ENCODE measurements around the gene MLPH.
"Not testable (repeated sequence)": the region's sequence is repeated elsewhere in the genome, so short reads cannot be mapped to it uniquely, and the experiment has no call there.

The MLPH gene

GRCh38 chr2:237456200-237456843 lies 30.7 kb upstream of the MLPH start:
- DNase-seq (ENCODE audit: low read depth in 2 of 2, low spot score in 1 of 2): no peak

DNA sequence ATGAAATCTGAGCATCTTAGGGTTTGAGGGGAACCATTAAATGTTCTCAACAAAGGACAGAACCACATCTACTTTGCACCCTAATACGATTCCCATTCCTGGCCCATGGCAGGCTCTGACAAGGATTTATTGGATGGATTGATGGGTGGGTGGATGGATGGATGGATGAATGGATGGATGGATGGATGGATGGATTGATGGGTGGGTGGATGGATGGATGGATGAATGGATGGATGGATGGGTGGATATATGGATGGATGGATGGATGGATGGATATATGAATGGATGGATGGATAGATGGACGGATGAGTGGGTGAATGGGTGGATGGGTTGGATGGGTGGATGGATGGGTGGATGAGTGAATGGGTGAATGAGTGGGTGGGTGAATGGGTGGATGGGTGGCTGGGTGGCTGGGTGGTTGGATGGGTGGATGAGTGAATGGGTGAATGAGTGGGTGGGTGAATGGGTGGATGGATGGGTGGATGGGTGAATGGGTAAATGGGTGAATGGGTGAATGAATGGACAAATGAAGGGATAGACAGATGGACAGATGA lies 29.6 kb upstream of the MLPH start:
- no peak for DNase-seq (ENCODE audit: low read depth in 2 of 2, low spot score in 1 of 2)

DNA sequence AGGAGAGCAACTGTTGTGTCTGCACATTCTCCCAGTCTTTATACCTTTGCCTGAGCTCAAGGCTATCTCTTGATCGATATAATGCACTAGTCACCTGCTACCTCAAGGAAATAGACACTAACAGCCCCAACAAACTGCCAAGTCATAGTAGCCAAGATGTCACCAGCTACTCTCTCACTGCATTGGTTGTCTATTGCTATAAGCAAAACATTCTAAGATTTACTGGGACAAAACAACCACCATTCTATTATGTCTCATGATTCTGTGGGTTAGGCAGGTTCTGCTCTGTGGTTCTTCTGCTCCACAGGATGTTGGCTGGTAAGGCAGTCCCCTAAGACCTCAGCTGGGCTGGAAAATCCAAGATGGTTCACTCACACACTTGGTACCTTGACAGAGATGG lies 28.5 kb upstream of the MLPH start:
- DNase-seq (ENCODE audit: low read depth in 2 of 2, low spot score in 1 of 2): no peak

- no peak for DNase-seq (ENCODE audit: low read depth in 2 of 2, low spot score in 1 of 2)
Measured at GRCh38 chr2:237459226-237459625, 27.8 kb upstream of the MLPH start.

- DNase-seq (ENCODE audit: low read depth in 2 of 2, low spot score in 1 of 2): no peak
Measured at GRCh38 chr2:237459741-237460174, 27.3 kb upstream of the MLPH start.

DNA sequence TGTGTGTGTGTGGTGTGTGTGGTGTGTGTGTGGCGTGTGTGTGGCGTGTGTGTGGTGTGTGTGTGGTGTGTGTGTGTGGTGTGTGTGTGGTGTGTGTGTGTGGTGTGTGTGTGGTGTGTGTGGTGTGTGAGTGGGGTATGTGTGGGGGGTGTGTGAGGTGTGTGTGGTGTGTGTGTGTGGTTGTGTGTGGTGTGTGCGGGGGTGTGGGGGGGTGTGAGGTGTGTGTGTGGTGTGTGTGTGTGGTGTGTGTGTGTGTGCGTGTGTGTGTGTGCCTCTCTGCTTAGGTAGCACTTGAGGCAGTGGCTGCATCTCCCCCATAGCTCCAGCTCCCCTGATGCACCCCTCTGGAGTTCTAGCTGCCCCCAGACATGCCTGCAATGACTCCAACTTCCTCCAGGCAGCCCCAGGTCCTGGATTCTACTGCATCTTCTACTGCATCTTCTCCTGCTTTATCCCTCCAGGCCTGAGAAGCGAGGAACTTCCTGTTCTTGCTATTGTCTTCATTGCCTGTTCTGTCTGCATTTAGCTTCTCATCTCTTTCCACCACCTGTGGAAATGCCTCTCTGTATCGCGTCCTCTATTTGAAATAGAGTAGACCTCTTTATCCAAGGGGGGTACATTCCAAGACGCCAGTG lies 22.2 kb upstream of the MLPH start:
- no peak for DNase-seq (ENCODE audit: low read depth in 2 of 2, low spot score in 1 of 2)

DNA sequence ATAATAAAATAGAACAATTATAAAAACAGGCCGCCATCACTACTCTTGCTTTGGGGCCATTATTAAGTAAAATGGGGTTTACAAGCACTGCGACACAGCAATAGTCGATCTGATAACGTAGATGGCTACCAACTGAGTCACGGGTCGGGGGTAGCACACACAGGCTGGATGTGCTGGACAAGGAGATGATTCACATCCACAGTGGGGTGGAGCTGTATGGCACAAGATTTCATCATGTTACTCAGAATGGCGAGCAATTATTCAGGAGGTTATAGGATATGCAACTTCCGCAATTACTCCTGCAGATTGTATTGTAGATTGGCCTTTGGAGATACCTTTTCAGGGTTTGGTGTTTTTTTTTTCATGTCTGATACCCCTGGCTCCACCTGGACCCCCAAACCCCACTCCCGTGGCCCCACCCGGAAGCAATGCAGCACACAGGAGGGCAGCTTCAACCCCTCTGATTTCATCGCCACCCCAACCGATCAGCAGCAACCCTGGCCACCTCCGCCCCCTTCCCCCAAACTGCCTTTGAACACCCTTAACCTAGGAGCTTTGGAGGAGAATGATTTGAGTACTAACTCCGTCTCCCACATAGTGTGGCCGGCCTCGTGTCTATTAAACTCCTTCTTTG lies 21.4 kb upstream of the MLPH start:
- no peak for DNase-seq (ENCODE audit: low read depth in 2 of 2, low spot score in 1 of 2)

GRCh38 chr2:237466211-237466610 lies 20.8 kb upstream of the MLPH start:
- DNase-seq (ENCODE audit: low read depth in 2 of 2, low spot score in 1 of 2): no peak

DNA sequence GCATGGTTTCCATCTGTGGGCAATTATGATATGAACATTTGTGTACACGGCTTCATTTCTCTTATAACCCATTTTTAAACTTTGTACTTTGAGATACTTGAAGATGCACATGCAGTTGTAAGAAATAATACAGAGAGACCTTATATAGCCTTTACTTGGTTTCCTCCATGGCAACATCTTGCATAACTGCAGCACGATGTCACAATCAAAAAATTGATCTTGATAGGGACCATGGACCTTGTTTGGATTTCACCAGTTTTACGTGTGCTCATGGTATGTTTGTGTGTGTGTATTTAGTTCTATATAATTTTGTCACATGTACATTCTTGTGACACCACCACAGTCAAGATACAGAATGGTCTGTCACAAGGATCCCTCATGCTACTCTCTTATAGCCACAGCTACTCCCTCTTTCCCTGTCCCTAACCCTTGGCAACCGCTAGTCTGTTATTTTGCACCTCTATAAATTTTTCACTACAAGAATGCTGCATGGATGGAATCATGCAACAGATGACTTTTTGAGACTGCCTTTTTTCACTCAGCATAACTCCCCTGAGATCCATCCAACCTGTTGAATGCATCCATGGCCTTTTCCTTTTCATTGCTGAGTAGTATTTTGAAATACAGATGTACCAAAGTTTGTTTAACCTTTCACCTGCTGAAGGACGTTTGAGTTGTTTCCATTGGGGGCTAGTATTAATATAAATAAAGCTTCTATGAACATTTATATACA lies 19.4 kb upstream of the MLPH start:
- DNase-seq (ENCODE audit: low read depth in 2 of 2, low spot score in 1 of 2): no peak

DNA sequence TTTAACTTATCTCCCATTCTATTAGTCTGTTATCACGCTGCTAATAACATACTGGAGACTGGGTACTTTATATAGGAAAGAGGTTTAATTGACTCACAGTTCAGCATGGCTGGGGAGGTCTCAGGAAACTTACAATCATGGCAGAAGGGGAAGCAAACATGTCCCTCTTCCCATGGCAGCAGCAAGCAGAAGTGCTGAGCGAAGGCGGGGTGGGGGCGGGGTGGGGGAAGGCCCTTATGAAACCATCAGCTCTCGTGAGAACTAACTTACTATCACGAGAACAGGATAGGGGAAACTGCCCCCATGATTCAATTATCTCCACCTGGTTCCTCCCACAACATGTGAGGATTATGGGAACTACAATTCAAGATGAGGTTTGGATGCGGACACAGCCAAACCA lies 17.6 kb upstream of the MLPH start:
- not testable (repeated sequence) for DNase-seq (ENCODE audit: low read depth in 2 of 2, low spot score in 1 of 2)

- DNase-seq (ENCODE audit: low read depth in 2 of 2, low spot score in 1 of 2): no peak
Measured at GRCh38 chr2:237469849-237470248, 17.2 kb upstream of the MLPH start.

- no peak for DNase-seq (ENCODE audit: low read depth in 2 of 2, low spot score in 1 of 2)
Measured at GRCh38 chr2:237470914-237471313, 16.1 kb upstream of the MLPH start.

DNA sequence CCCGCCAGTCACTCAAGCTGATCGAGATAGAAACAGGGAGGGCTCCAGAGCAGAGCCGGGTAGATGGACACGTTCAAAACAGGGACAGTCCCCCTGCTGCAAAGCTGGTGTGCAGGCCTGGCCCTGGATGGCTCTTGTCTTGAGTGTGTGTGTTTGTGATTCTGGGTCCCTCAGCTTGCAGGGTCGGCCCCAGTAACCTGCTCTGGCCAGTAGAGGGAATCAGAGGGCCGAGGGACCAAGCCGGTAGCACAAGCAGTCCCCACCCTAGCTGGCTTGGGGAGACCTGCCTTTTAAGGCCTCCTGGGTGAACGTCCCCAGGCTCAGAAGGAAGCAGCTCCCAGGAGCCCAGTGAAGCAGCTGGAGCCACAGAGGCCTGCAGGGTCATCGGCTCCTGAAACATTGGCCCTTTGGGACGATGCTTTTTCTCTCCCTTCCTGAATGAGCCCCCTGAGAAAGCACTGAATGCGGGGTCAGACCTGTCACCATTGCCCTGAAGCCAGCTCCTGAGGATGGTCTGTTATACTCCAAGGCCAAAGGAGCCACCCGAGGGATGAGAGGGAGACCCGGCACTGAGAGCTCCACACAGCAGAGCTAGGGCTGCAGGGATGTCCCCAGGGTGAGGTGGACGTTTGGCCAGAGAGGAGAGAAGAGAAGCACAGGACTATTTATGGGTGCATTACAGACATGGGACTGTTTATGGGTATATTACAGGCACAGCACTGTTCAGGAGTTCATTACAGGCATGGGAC lies 15.4 kb upstream of the MLPH start:
- no peak for DNase-seq (ENCODE audit: low read depth in 2 of 2, low spot score in 1 of 2)

GRCh38 chr2:237472187-237472712 lies 14.8 kb upstream of the MLPH start:
- no peak for DNase-seq (ENCODE audit: low read depth in 2 of 2, low spot score in 1 of 2)

- no peak for DNase-seq (ENCODE audit: low read depth in 2 of 2, low spot score in 1 of 2)
Measured at GRCh38 chr2:237472909-237473877, 13.9 kb upstream of the MLPH start.

GRCh38 chr2:237473878-237474441 lies 13.1 kb upstream of the MLPH start:
- DNase-seq (ENCODE audit: low read depth in 2 of 2, low spot score in 1 of 2): no peak

GRCh38 chr2:237474442-237474911 lies 12.6 kb upstream of the MLPH start:
- DNase-seq (ENCODE audit: low read depth in 2 of 2, low spot score in 1 of 2): no peak

GRCh38 chr2:237474931-237475703 lies 11.9 kb upstream of the MLPH start:
- DNase-seq (ENCODE audit: low read depth in 2 of 2, low spot score in 1 of 2): peak; percentile 41 to 63
